Measurements from ENCODE around the gene DPH7. TPM values are rescaled to one million over a fixed set of nuclear protein-coding genes. Genes with fewer than 3 reads are reported as not detected.
"Not testable (repeated sequence)": the region's sequence is repeated elsewhere in the genome, so short reads cannot be mapped to it uniquely, and the experiment has no call there.

Gene DPH7
- total RNA-seq, 1 donor from 2014 or later, result 31.9 TPM

- DNase-seq (ENCODE audit: extremely low read depth, low read depth, low spot score), result no peak
These were observed 28.0 kb upstream of the DPH7 start for GRCh38 chr9:137606734-137607138.

GRCh38 chr9:137606005-137606621, 27.4 kb upstream of the DPH7 start:
- DNase-seq (ENCODE audit: extremely low read depth, low read depth, low spot score), result no peak

- no peak for DNase-seq (ENCODE audit: extremely low read depth, low read depth, low spot score)
These were observed 26.6 kb upstream of the DPH7 start, which contains the start of gene ARRDC1 for GRCh38 chr9:137605121-137606004. Gene ARRDC1, plus strand, starts transcription at chr9:137605686. Its CDS starts 32 bp downstream, at chr9:137605718.

GRCh38 chr9:137604345-137605086, 25.8 kb upstream of the DPH7 start:
- DNase-seq (ENCODE audit: extremely low read depth, low read depth, low spot score), result no peak

- no peak for DNase-seq (ENCODE audit: extremely low read depth, low read depth, low spot score)
These were observed 25.2 kb upstream of the DPH7 start for GRCh38 chr9:137603879-137604278.

GRCh38 chr9:137602661-137603060, 23.9 kb upstream of the DPH7 start:
- DNase-seq (ENCODE audit: extremely low read depth, low read depth, low spot score), result no peak

- DNase-seq (ENCODE audit: extremely low read depth, low read depth, low spot score), result no peak
These were observed 20.2 kb upstream of the DPH7 start for GRCh38 chr9:137598943-137599342.

- DNase-seq (ENCODE audit: extremely low read depth, low read depth, low spot score), result not testable (repeated sequence)
These were observed 17.9 kb upstream of the DPH7 start for GRCh38 chr9:137596577-137596976.

GRCh38 chr9:137593176-137593575, 14.5 kb upstream of the DPH7 start:
- no peak for DNase-seq (ENCODE audit: extremely low read depth, low read depth, low spot score)

GRCh38 chr9:137592767-137593166, 14.0 kb upstream of the DPH7 start:
- DNase-seq (ENCODE audit: extremely low read depth, low read depth, low spot score), result no peak

GRCh38 chr9:137590469-137591383, 12.0 kb upstream of the DPH7 start, which contains the start of gene ZMYND19:
Gene ZMYND19, minus strand, starts transcription at chr9:137590512. Its CDS starts 249 bp downstream, at chr9:137590263.
- no peak for DNase-seq (ENCODE audit: extremely low read depth, low read depth, low spot score)

- no peak for DNase-seq (ENCODE audit: extremely low read depth, low read depth, low spot score)
These were observed 11.4 kb upstream of the DPH7 start for GRCh38 chr9:137590123-137590468.

GRCh38 chr9:137589441-137590122, 10.9 kb upstream of the DPH7 start:
- no peak for DNase-seq (ENCODE audit: extremely low read depth, low read depth, low spot score)

GRCh38 chr9:137588891-137589290, 10.2 kb upstream of the DPH7 start:
- no peak for DNase-seq (ENCODE audit: extremely low read depth, low read depth, low spot score)

- no peak for DNase-seq (ENCODE audit: extremely low read depth, low read depth, low spot score)
These were observed 9.6 kb upstream of the DPH7 start for GRCh38 chr9:137588311-137588710.

- DNase-seq (ENCODE audit: extremely low read depth, low read depth, low spot score), result no peak
These were observed 8.1 kb upstream of the DPH7 start for GRCh38 chr9:137586854-137587253.

GRCh38 chr9:137583957-137584356, 5.2 kb upstream of the DPH7 start:
- no peak for DNase-seq (ENCODE audit: extremely low read depth, low read depth, low spot score)

GRCh38 chr9:137583347-137583746, 4.6 kb upstream of the DPH7 start:
- no peak for DNase-seq (ENCODE audit: extremely low read depth, low read depth, low spot score)

GRCh38 chr9:137582286-137582860, 3.6 kb upstream of the DPH7 start:
- DNase-seq (ENCODE audit: extremely low read depth, low read depth, low spot score), result no peak
